CD14-positive monocyte (primary cell): Measurements from ENCODE around the gene PLXND1. TPM values are rescaled to one million over a fixed set of nuclear protein-coding genes. Genes with fewer than 3 reads are reported as not detected.

Source experiments
- DNase-seq, 3 donors: peaks; one replicate each; pipeline ENCODE4 v3.0.0-alpha.2; 2011 to 2022
- H2AFZ ChIP-seq: 2 replicates; pipeline ENCODE4 v1.6.0; 2012; ENCODE audit warnings: mild to moderate bottlenecking, low read depth, low read length, inconsistent platforms; ENCODE audit not compliant: insufficient read depth, poor library complexity, severe bottlenecking
- H3K27ac ChIP-seq, 2 donors: 1 replicate in 1 of 2; 2 replicates in 1 of 2; pipeline ENCODE4 v1.5.1; 2012 to 2013; ENCODE audit warnings: low read length in 2 of 2, control low read depth in 1 of 2, inconsistent platforms in 1 of 2, low read depth in 1 of 2, mild to moderate bottlenecking in 1 of 2
- H3K27me3 ChIP-seq, 2 donors: one replicate each; pipeline versions ENCODE4 v1.6.0 to v1.6.1; 2011 to 2013; ENCODE audit warnings: low read length in 2 of 2; ENCODE audit not compliant: control insufficient read depth in 2 of 2, insufficient read depth in 2 of 2
- H3K36me3 ChIP-seq, 2 donors: replicated peaks in 1 of 2; 1 replicate in 1 of 2; 2 replicates in 1 of 2; pipeline versions ENCODE4 v1.5.1 to v1.6.1; 2012 to 2013; ENCODE audit warnings: low read length in 2 of 2, control low read depth in 1 of 2, inconsistent platforms in 1 of 2, mild to moderate bottlenecking in 1 of 2; ENCODE audit not compliant: insufficient read depth in 2 of 2, control insufficient read depth in 1 of 2
- H3K4me1 ChIP-seq, 2 donors: 1 replicate in 1 of 2; 2 replicates in 1 of 2; pipeline versions ENCODE4 v1.5.1 to v1.6.1; 2012 to 2013; ENCODE audit warnings: low read length in 2 of 2, control low read depth in 1 of 2, inconsistent platforms in 1 of 2, mild to moderate bottlenecking in 1 of 2, moderate library complexity in 1 of 2; ENCODE audit not compliant: insufficient read depth in 2 of 2, control insufficient read depth in 1 of 2
- H3K4me2 ChIP-seq: replicated peaks from 2 replicates; pipeline ENCODE3; 2012; ENCODE audit warnings: low read length, moderate library complexity, mild to moderate bottlenecking; ENCODE audit not compliant: poor library complexity, severe bottlenecking; ENCODE audit errors: extremely low read depth
- H3K4me3 ChIP-seq, 3 experiments: fragments of 200-600 bp in 1 of 3; sonication (generic) in 1 of 3; replicated peaks in 1 of 3; 1 replicate in 2 of 3; 2 replicates in 1 of 3; pipeline ENCODE4 v1.5.1; 2011 to 2013; ENCODE audit warnings: low read length in 3 of 3, mild to moderate bottlenecking in 3 of 3, control low read depth in 2 of 3, low read depth in 2 of 3, inconsistent platforms in 1 of 3, moderate library complexity in 1 of 3
- H3K79me2 ChIP-seq: 2 replicates; pipeline ENCODE4 v1.6.0; 2012; ENCODE audit warnings: mild to moderate bottlenecking, control low read depth, inconsistent platforms, low read length, moderate library complexity; ENCODE audit not compliant: insufficient read depth
- H3K9ac ChIP-seq: 2 replicates; pipeline ENCODE4 v1.6.0; 2017; ENCODE audit warnings: low read length, mild to moderate bottlenecking; ENCODE audit not compliant: insufficient read depth, poor library complexity, severe bottlenecking
- H3K9me3 ChIP-seq, 2 donors: replicated peaks in 1 of 2; 1 replicate in 1 of 2; 2 replicates in 1 of 2; pipeline versions ENCODE4 v1.5.1 to v1.6.1; 2012 to 2013; ENCODE audit warnings: low read length in 2 of 2, control low read depth in 1 of 2; ENCODE audit not compliant: control insufficient read depth in 1 of 2, insufficient read depth in 1 of 2
- H4K20me1 ChIP-seq: 2 replicates; pipeline ENCODE4 v1.6.0; 2012; ENCODE audit warnings: mild to moderate bottlenecking, low read length, control low read depth, moderate library complexity; ENCODE audit not compliant: insufficient read depth
- H3K27ac Mint-ChIP-seq, 7 donors: one replicate each; pipeline ENCODE4 v1.8.0; 2020; ENCODE audit warnings: mild to moderate bottlenecking in 7 of 7, mixed read lengths in 7 of 7, moderate library complexity in 6 of 7, inconsistent platforms in 2 of 7
- H3K27me3 Mint-ChIP-seq, 3 donors: one replicate each; pipeline ENCODE4 v1.8.0; 2021 to 2022; ENCODE audit warnings: low read depth in 3 of 3, mild to moderate bottlenecking in 3 of 3, mixed read lengths in 3 of 3, moderate library complexity in 3 of 3, inconsistent platforms in 1 of 3
- H3K36me3 Mint-ChIP-seq, 2 donors: one replicate each; pipeline ENCODE4 v1.8.0; 2020; ENCODE audit warnings: mixed read lengths in 2 of 2, inconsistent platforms in 1 of 2, mild to moderate bottlenecking in 1 of 2
- H3K4me1 Mint-ChIP-seq: one replicate; pipeline ENCODE4 v1.8.0; 2020; ENCODE audit warnings: mild to moderate bottlenecking, mixed read lengths
- H3K4me3 Mint-ChIP-seq, 2 donors: one replicate each; pipeline ENCODE4 v1.8.0; 2020; ENCODE audit warnings: mild to moderate bottlenecking in 2 of 2, mixed read lengths in 2 of 2, moderate library complexity in 1 of 2
- H3K9me3 Mint-ChIP-seq, 7 donors: one replicate each; pipeline ENCODE4 v1.8.0; 2020 to 2022; ENCODE audit warnings: mixed read lengths in 7 of 7, mild to moderate bottlenecking in 6 of 7, moderate library complexity in 6 of 7, inconsistent platforms in 2 of 7
- CTCF ChIP-seq: fragments of 200-600 bp; IDR thresholded peaks from one replicate; pipeline ENCODE4 v1.8.0; 2022; ENCODE audit warnings: antibody characterized with exemption, mild to moderate bottlenecking
- WGBS: methylation state at CpG from one replicate; pipeline ENCODE4 v1.1.5; 2013; ENCODE audit warnings: missing lambda C conversion rate; ENCODE audit not compliant: insufficient coverage; 5-methylcytosine and 5-hydroxymethylcytosine counted together
- intact Hi-C, 2 donors: fragments of 100-400 bp; cut with micrococcal nuclease; formaldehyde crosslinking; loops; one replicate each; pipeline versions ENCODE4 v1.15.0 to v1.15.1; 2023
- polyA plus RNA-seq, 3 donors: library from polyadenylated mRNA; depleted of rRNA in 1 of 3; unstranded in 2 of 3; stranded (reverse) in 1 of 3; fragments of 300-500 nt in 2 of 3; fragments of >200 nt in 1 of 3; fragmentation: Illumina TruSeq in 2 of 3; gene quantifications; 1 replicate in 2 of 3; 2 replicates in 1 of 3; pipeline ENCODE4 v1.2.3, GENCODE V29; 2012 to 2021

Gene PLXND1
- polyA plus RNA-seq, 3 donors: 7.1 to 170 (median 9.9) TPM

GRCh38 chr3:129519449-129519848, 87.0 kb downstream of the PLXND1 start:
- peaks cover 8 to 18% of the 10 kb centered on the region in 2 donors for H3K36me3 ChIP-seq
- no peaks in the 10 kb centered on the region for H3K79me2 ChIP-seq
- H3K4me2 ChIP-seq: no peak overlapping the region
- Mint-ChIP-seq H3K36me3 (peaks cover 31 to 40% of the 10 kb centered on the region in 2 donors), H3K4me1 (peaks cover 15% of the 10 kb centered on the region), H3K27me3 (peaks cover 0 to 3% (median 0%) of the 10 kb centered on the region in 3 donors), H3K9me3 (peaks cover 0 to 5% (median 0%) of the 10 kb centered on the region in 7 donors), H3K27ac (no peak overlapping the region), H3K4me3 (no peak overlapping the region)
- H3K4me3 ChIP-seq: no peak overlapping the region
- no peaks in the 10 kb centered on the region for H4K20me1 ChIP-seq
- intact Hi-C loops: no loop called here
- H3K9ac ChIP-seq: no peak overlapping the region
- no peaks in the 10 kb centered on the region for H3K9me3 ChIP-seq
- no peaks in the 10 kb centered on the region for H3K27me3 ChIP-seq
- 96% methylated on average over 10 of the region's 10 CpGs for WGBS
- no peak for TF ChIP-seq CTCF
- no peak for DNase-seq
- H2AFZ ChIP-seq: no peak overlapping the region
- no peak overlapping the region for H3K27ac ChIP-seq
- peaks cover 15 to 16% of the 10 kb centered on the region in 2 donors for H3K4me1 ChIP-seq

- WGBS: 100% methylated on average over 6 of the region's 8 CpGs
- DNase-seq: no peak
- peaks cover 35 to 40% of the 10 kb centered on the region in 2 donors for H3K36me3 Mint-ChIP-seq
- Histone ChIP-seq H3K27me3 (no peaks in the 10 kb centered on the region), H3K9me3 (no peaks in the 10 kb centered on the region), H3K9ac (no peak overlapping the region), H3K4me1 (peaks cover 6 to 7% of the 10 kb centered on the region in 2 donors), H3K79me2 (no peaks in the 10 kb centered on the region), H3K36me3 (peaks cover 12 to 25% of the 10 kb centered on the region in 2 donors), H2AFZ (no peak overlapping the region), H3K27ac (no peak overlapping the region), H3K4me3 (no peak overlapping the region), H4K20me1 (no peaks in the 10 kb centered on the region), H3K4me2 (no peak overlapping the region)
- no peak overlapping the region for H3K4me3 Mint-ChIP-seq
- no peak for TF ChIP-seq CTCF
- peaks cover 0 to 5% (median 0%) of the 10 kb centered on the region in 7 donors for H3K9me3 Mint-ChIP-seq
- intact Hi-C loops: no loop called here
- H3K4me1 Mint-ChIP-seq: peaks cover 8% of the 10 kb centered on the region
- H3K27ac Mint-ChIP-seq: no peak overlapping the region
- peaks cover 0 to 3% (median 0%) of the 10 kb centered on the region in 3 donors for H3K27me3 Mint-ChIP-seq
These were observed 87.9 kb downstream of the PLXND1 start for GRCh38 chr3:129518581-129518980.
